AG09309 (cell line): ENCODE data around the gene KCNH8.

Experiments used
- DNase-seq: peaks from one replicate; pipeline ENCODE4 v3.0.0-alpha.2; 2010; ENCODE audit warnings: low read depth
- H3K4me3 ChIP-seq: 2 replicates; pipeline ENCODE4 v1.5.1; 2011; ENCODE audit warnings: mild to moderate bottlenecking, low read depth, low read length, moderate library complexity; ENCODE audit not compliant: control insufficient read depth
- TF ChIP-seq, protein P1 (sequence below): IDR thresholded peaks from 2 replicates; pipeline ENCODE4 v1.5.1; 2011; ENCODE audit warnings: mild to moderate bottlenecking, low read depth, low read length, inconsistent platforms; ENCODE audit not compliant: insufficient read depth, control insufficient read depth; ENCODE audit errors: missing control alignments

KCNH8 gene

DNA sequence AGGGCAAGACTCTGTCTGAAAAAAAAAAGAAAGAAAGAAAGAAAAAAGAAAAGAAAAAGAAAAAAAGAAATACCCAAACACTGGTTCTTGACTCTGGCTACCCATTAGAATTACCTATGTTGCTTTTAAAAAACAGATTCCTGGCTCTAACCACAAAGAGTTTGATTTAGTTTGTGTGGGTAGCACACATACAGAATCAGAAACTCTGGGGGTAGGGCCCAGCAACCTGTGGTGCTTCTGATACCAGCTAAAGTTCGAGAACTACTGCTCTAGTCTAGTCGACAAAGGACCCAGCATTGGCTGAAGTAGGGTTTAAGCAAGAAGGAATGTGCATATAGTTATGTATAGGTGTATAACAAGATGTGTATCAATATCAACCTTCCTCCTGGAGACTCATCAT lies 393.0 kb downstream of the KCNH8 start:
- no peak overlapping the region for H3K4me3 ChIP-seq
- no peak for DNase-seq
- TF ChIP-seq, protein P1, sequence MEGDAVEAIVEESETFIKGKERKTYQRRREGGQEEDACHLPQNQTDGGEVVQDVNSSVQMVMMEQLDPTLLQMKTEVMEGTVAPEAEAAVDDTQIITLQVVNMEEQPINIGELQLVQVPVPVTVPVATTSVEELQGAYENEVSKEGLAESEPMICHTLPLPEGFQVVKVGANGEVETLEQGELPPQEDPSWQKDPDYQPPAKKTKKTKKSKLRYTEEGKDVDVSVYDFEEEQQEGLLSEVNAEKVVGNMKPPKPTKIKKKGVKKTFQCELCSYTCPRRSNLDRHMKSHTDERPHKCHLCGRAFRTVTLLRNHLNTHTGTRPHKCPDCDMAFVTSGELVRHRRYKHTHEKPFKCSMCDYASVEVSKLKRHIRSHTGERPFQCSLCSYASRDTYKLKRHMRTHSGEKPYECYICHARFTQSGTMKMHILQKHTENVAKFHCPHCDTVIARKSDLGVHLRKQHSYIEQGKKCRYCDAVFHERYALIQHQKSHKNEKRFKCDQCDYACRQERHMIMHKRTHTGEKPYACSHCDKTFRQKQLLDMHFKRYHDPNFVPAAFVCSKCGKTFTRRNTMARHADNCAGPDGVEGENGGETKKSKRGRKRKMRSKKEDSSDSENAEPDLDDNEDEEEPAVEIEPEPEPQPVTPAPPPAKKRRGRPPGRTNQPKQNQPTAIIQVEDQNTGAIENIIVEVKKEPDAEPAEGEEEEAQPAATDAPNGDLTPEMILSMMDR, result no peak

DNA sequence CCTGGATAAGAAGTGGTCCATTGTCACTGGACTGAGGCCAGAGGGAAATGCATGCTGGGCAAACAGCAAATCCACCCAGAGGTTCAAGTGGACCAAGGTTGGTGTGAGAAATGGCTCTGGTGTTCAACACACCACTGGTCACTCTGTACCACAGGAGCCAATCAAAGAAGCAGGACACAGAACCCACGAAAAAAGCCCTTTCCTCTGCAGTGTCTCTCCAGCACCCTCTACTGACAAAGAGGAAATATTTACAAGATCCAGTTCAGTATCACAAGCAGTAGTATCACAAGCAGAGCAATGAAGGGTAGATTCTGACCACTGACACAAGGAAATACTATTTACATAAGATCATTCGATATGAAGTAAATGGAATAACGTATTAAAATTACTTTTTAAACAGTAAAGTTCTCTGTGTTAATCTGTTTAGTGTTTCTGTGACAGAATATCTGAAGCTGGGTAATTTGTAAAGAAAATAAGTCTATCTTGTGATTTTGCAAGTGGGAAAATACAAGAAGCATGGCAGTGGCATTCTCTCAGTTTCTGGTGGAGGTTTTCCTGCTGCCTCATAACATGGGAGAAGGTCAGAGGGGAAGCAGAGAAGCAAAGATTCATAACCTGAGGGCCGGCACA lies 395.0 kb downstream of the KCNH8 start:
- no peak overlapping the region for H3K4me3 ChIP-seq
- TF ChIP-seq, protein P1, result no peak
- DNase-seq, result no peak

DNA sequence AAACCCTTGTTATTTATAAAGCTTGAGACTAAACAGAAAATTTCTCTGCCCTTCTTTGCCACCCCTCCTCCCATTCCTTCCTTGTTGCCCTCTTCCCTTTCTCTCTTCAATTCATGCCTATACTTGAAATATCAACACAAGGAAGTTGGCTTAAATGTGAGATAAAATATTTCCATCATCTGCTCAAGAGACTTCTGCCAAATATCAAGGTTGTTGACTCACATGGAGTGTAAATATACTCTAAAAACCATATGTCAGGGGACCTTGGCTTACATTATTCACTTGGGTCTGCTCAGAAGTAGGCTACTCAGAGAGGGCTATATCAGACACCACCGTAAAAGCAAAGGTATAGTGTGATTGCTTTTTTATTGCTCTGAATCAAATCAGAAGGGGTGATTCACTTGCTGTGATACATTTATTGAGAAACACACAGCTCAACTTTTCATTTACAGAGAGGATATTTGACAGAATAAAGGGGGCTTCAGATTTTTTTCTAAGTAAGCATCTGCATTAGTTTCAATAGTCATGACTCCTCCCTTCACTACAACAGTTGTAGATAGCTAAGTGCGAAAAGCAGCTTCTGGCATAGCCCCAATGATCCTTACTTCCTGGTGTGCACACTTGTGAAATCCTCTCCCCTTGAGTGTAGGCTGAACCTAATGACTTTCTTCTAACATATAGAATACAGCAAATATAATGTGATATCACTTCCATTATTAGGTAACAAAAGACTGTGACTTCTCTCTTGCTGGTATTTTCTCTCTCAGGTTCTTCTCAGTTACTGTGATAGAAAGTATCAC lies 399.6 kb downstream of the KCNH8 start:
- no peak overlapping the region for H3K4me3 ChIP-seq
- TF ChIP-seq, protein P1, result no peak
- DNase-seq, result no peak

DNA sequence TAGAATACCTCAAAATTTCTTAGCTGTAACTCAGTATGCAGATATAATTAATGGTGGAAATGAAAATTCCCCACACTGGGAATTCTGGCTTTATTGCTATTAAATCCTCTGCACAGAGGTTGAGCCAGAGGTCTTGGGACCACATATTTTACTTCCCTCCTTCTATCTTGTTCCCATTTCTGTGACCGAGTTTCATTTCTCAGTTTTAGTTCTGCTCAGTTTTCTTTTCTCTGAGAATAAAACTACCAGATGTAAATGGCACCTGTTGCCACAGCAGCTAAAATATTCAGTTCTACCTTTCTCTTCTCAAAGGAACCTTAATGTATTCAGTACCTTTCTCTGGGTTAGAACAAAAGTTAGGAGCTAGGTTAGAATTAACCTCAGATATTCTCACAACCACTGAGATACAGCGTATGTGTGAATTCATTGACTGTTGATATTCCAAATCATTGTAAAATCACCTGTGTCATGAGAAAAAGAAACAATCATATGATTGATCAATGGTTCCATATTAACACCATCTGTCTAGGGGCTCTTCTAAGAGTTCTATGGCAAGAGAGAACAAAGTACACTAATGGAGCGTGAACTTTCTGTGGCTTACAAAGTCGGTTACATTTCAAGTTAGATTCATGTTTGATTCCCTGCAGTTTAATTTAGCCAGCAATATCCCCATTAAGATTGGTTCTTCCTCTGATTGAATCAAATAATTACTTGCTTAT lies 411.6 kb downstream of the KCNH8 start:
- no peak overlapping the region for H3K4me3 ChIP-seq
- DNase-seq, result no peak
- TF ChIP-seq, protein P1, result no peak

DNA sequence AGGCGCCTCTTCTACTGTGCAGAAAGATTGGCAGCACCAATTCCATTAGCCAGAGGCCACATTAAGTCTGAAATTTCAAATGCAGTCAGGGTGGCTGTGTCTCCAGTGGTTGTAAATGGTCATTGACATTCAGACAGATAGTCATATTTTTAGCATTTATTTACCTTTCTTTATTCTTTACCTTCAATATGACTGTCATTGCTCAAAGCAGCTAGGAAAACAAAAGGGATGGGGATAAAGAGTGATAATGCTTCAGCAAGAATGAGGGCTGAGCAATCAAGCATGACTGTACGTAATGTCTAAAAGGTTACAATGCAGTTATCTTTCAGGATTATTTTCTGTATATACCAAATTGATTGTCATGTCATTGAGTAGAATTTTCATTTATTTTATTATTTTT lies 425.3 kb downstream of the KCNH8 start:
- TF ChIP-seq, protein P1, result no peak
- no peak overlapping the region for H3K4me3 ChIP-seq
- no peak for DNase-seq

DNA sequence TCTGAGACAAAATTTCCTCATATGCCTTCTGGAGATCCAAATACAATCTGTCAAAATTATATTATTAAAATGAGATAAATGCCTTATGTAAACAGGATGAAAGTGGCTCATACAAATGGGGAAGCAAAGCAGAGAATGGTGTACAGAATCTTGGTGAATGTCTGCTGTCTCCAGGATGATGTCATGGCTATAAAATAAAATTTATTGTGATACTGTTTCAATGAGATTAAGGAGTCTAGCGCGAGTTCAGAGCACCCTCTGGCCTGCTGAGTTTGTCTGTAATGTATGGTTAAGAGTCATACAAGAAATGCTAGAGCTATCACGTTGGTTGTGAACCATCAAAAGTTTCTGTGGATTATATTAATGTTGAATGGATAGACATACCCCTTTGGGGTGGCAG lies 426.0 kb downstream of the KCNH8 start:
- DNase-seq, result no peak
- H3K4me3 ChIP-seq, result no peak overlapping the region
- TF ChIP-seq, protein P1, result no peak
